Measurements from ENCODE around the gene PRKN. TPM values are rescaled to one million over a fixed set of nuclear protein-coding genes. Genes with fewer than 3 reads are reported as not detected.

Gene PRKN
- total RNA-seq, 6 experiments from 2014 or later = 0.32 TPM; not detected in 5

DNA sequence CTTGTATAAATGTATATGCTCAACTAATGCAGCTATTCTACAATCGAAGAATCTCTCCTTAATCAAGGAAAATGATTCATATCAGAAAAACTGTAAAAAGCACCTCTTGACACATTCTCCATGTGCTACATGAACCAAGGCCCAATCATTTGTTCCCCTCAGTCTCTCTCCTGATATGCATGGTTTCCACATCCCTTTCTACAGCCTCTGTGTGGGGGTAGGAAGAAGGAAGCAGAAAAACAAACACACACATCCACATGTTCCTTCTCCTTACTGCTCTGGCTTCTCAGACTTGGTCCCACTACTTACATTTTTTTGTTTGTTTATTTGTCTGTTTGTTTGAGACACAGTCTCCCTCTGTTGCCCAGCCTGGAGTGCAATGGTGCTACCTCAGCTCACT is 510.5 kb downstream of the PRKN start:
- H3K27ac Mint-ChIP-seq = no peak overlapping the region
- peaks cover 52% of the 10 kb centered on the region for H3K9me3 Mint-ChIP-seq
- peaks cover 4% of the 10 kb centered on the region; the same call in 1 of the 2 replicates for H3K36me3 Mint-ChIP-seq (ENCODE audit: low read depth)
- H3K27me3 Mint-ChIP-seq (ENCODE audit: insufficient read depth) = no peaks in the 10 kb centered on the region; the same call in 1 of the 2 replicates
- no peak overlapping the region for H3K4me3 Mint-ChIP-seq
- TF ChIP-seq, protein P1, sequence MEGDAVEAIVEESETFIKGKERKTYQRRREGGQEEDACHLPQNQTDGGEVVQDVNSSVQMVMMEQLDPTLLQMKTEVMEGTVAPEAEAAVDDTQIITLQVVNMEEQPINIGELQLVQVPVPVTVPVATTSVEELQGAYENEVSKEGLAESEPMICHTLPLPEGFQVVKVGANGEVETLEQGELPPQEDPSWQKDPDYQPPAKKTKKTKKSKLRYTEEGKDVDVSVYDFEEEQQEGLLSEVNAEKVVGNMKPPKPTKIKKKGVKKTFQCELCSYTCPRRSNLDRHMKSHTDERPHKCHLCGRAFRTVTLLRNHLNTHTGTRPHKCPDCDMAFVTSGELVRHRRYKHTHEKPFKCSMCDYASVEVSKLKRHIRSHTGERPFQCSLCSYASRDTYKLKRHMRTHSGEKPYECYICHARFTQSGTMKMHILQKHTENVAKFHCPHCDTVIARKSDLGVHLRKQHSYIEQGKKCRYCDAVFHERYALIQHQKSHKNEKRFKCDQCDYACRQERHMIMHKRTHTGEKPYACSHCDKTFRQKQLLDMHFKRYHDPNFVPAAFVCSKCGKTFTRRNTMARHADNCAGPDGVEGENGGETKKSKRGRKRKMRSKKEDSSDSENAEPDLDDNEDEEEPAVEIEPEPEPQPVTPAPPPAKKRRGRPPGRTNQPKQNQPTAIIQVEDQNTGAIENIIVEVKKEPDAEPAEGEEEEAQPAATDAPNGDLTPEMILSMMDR (IDR thresholded peaks at IDR 0.05) = no peak
- no peak for DNase-seq
- H3K4me1 Mint-ChIP-seq (ENCODE audit: low read depth) = no peaks in the 10 kb centered on the region

DNA sequence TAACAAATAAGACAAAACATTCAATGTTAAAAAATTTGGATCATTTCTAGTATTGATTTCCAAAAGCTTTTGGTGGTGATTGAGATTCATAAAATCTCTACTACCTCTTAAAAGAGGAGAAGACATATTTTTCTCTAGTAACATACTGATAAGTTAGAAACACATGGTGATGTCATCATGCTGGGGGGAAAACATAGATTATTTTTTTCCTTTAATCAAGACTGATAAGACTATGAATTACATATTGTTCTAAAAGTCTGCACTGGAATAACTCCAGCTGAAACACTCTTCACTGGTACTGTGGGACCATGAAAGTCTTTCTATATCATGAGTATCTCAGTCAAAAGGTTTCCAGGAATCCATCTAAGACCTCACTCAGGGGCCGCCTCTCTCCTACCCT is 515.8 kb downstream of the PRKN start:
- peaks cover 5% of the 10 kb centered on the region; the same call in 1 of the 2 replicates for H3K36me3 Mint-ChIP-seq (ENCODE audit: low read depth)
- peaks cover 29% of the 10 kb centered on the region for H3K9me3 Mint-ChIP-seq
- TF ChIP-seq, protein P1 (IDR thresholded peaks at IDR 0.05) = no peak
- H3K27me3 Mint-ChIP-seq (ENCODE audit: insufficient read depth) = no peaks in the 10 kb centered on the region
- H3K4me1 Mint-ChIP-seq (ENCODE audit: low read depth) = no peaks in the 10 kb centered on the region
- DNase-seq = no peak
- H3K27ac Mint-ChIP-seq = no peak overlapping the region
- no peak overlapping the region for H3K4me3 Mint-ChIP-seq

DNA sequence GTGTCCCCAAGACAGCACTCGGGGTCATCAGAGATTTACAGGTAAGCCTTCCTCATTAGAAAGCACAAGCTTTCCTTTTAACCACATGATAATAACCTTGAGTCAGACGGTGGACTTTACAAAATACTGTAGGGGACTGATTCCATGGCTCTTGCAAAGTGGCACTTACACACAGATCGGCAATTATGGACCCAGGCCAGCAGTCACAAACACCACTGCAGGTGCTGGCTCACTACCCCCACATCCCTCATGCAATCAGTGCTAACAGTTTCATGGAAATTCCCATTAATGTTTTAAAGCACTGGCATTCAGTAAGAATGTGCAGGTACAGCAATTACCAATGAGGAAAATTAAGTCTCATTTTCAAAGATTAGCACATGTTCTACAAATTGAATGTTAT is 516.5 kb downstream of the PRKN start:
- Mint-ChIP-seq H3K9me3 (peaks cover 33% of the 10 kb centered on the region), H3K4me1 (ENCODE audit: low read depth) (no peaks in the 10 kb centered on the region), H3K27ac (no peak overlapping the region), H3K36me3 (ENCODE audit: low read depth) (peaks cover 5% of the 10 kb centered on the region; the same call in 1 of the 2 replicates), H3K27me3 (ENCODE audit: insufficient read depth) (no peaks in the 10 kb centered on the region), H3K4me3 (no peak overlapping the region)
- no peak for DNase-seq
- TF ChIP-seq, protein P1 (IDR thresholded peaks at IDR 0.05) = no peak

DNA sequence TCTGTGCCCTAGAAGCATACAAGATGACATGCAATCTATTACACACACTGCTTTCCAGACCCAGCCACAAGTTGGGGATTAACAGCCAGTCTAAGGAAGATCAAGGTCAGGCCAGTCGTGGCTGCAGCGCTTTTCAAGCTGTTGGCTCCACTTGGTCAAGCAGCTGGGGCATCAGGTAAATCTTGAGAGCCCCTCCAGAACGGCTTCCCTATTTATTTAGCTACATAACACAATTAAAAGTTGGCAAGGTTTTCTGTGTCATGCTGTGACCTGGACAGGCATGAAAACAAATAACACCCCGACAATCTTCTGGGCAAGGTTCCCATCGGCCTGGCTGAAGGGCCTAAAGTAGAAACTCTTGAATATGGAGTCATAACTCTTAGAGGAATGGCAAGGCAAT is 524.3 kb downstream of the PRKN start:
- Mint-ChIP-seq H3K9me3 (peaks cover 71% of the 10 kb centered on the region), H3K4me3 (no peak overlapping the region), H3K36me3 (ENCODE audit: low read depth) (peaks cover 9% of the 10 kb centered on the region; the same call in 1 of the 2 replicates), H3K4me1 (ENCODE audit: low read depth) (no peaks in the 10 kb centered on the region), H3K27me3 (ENCODE audit: insufficient read depth) (no peaks in the 10 kb centered on the region), H3K27ac (no peak overlapping the region)
- TF ChIP-seq, protein P1 (IDR thresholded peaks at IDR 0.05) = no peak
- no peak for DNase-seq

DNA sequence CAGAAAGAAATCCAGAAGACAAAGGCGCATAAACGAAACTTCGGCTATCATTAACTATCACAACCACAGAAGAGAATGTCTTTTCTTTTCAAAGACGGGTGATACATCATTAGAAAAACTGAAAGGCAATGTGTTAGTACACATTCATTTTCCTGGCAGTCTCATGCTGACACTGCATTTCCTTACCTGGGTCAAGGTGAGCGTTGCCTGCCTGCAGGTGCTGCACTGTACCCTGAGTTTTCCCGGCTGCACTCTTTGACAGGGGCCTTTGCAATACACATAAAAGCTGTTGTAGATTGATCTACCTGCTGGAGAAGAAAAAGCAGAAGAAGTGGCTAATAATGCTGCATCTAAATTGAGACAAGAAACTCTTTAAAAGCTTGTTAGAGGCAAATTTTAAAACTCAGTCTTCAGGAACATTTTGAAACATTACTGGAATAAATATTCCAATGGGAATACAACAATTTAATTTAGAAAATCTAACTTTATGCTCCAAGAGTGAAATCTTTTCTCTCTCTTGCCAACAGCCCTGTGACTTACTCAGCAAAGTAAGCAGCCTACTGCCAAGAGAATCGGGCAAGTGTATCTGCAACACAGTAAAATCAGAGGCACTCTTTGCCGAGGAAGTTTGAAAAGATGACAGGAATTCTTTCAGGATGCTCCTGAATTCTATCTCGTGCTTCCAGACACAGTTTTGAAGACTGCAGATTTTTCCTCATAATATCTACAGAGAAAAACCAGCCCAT is 526.4 kb downstream of the PRKN start:
- Mint-ChIP-seq H3K9me3 (peaks cover 69% of the 10 kb centered on the region), H3K27ac (no peak overlapping the region), H3K27me3 (ENCODE audit: insufficient read depth) (no peaks in the 10 kb centered on the region; the same call in 1 of the 2 replicates), H3K36me3 (ENCODE audit: low read depth) (0 out of 2 replicates have a peak, but pooled peaks cover 4% of the 10 kb centered on the region), H3K4me3 (no peak overlapping the region), H3K4me1 (ENCODE audit: low read depth) (no peaks in the 10 kb centered on the region)
- DNase-seq = no peak
- TF ChIP-seq, protein P1 (IDR thresholded peaks at IDR 0.05) = no peak
